Hematopoietic multipotent progenitor cell treated with erythropoietin and hydrocortisone succinate and interleukin-3 and kit ligand, for 17 days (in vitro differentiated cells): ENCODE results near the gene ZDHHC8.

ENCODE experiments used
- DNase-seq: peaks from one replicate; pipeline ENCODE4 v3.0.0-alpha.2; 2015; ENCODE audit warnings: low spot score

Gene ZDHHC8, protein sequence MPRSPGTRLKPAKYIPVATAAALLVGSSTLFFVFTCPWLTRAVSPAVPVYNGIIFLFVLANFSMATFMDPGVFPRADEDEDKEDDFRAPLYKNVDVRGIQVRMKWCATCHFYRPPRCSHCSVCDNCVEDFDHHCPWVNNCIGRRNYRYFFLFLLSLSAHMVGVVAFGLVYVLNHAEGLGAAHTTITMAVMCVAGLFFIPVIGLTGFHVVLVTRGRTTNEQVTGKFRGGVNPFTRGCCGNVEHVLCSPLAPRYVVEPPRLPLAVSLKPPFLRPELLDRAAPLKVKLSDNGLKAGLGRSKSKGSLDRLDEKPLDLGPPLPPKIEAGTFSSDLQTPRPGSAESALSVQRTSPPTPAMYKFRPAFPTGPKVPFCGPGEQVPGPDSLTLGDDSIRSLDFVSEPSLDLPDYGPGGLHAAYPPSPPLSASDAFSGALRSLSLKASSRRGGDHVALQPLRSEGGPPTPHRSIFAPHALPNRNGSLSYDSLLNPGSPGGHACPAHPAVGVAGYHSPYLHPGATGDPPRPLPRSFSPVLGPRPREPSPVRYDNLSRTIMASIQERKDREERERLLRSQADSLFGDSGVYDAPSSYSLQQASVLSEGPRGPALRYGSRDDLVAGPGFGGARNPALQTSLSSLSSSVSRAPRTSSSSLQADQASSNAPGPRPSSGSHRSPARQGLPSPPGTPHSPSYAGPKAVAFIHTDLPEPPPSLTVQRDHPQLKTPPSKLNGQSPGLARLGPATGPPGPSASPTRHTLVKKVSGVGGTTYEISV

GRCh38 chr22:20131597-20131858 is at the start of gene ZDHHC8:
Gene ZDHHC8, plus strand, starts transcription at chr22:20131804. Its CDS starts 144 bp downstream, at chr22:20131948.
- DNase-seq = no peak

- no peak for DNase-seq
These were observed 48.3 kb upstream of the ZDHHC8 start for GRCh38 chr22:20083157-20083890.

- no peak for DNase-seq
These were observed 47.6 kb upstream of the ZDHHC8 start for GRCh38 chr22:20083891-20084546.

DNA sequence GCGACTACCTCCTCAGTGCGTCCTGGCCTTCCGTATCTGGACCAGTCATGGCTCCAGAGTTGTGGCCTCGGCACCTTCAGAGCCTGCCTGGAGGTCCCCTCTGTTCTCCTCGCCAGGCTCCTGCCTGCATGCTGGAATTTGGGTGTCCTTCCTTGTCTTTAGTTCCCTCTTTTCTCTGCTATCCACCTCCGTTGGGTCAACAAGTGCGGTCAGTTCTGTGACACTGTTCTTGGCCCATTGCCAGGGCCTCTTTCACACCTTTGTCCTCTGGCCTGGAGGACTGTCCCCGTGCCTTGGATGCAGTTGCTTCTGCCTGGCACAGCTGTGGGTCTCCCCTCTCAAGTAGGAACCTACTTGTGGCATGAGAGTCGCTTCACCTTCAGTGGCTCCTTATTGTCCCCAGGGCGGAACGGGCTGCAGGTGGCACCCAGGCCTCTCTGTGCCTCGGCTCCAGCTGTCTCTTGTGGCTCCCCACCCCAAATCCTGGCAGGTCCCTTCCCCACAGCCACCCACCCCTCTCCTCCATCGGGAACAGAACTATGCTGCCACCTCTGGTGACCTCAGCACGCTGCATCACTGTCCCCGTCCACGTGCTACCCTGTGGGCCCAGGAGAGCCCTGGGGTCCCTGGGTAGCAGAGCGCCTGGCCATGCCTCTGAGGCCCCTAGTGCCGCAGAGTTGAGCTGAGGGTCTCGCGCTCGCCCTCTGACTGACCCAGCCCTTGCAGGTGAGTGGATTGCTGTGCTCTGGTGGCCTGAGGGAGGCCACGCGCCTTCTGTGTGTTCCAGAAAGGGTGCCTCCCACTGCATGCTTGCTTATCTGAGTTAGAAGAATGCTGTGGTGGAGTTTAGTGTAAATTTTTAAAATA is 46.8 kb upstream of the ZDHHC8 start:
- DNase-seq = no peak

DNA sequence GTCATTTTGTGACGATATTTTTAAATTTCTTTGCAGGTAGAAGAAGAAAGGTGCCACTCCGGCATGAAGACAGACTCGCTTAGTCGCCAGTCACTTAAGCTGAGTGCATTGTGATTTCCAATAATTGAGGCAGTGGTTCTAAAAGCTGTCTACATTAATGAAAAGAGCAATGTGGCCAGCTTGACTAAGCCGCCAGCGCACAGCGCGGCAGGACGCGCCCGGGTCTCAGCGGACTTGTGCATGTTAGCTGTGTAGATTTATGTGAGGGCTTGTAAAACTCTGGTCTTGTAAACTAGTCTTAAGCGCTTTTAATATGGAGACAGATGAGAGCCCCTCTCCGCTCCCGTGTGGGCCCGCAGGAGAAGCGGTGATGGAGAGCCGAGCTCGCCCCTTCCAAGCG is 46.0 kb upstream of the ZDHHC8 start:
- DNase-seq = no peak

DNA sequence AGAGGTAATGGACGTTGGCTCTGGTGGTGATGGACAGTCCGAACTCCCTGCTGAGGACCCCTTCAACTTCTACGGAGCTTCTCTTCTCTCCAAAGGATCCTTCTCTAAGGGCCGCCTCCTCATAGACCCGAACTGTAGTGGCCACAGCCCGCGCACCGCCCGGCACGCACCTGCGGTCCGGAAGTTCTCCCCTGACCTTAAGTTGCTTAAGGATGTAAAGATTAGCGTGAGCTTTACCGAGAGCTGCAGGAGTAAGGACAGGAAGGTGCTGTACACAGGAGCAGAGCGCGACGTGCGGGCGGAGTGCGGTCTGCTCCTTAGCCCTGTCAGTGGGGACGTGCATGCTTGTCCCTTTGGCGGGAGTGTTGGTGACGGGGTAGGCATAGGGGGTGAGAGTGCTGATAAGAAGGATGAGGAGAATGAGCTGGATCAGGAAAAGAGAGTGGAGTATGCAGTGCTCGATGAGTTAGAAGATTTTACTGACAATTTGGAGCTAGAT is 45.5 kb upstream of the ZDHHC8 start:
- DNase-seq = no peak

DNA sequence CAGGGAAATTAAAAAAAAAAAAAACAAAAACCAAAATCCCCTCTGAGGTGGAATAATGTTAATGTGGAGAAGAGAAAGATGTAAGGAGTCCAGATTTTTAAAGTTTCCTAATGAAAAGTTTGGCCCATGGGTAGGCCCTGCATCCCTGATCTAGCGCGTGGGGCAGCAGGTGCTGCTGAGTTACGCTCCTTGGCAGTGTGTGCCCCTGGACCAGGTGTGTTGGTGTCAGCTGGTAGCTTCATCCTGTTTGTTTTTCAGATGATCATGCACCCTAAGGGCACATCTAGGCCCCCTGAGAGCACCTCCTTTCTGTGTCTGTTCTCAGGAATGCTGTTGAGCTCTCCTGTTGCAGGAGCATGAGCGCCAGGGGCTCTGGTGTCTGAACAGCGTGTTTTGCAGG is 44.8 kb upstream of the ZDHHC8 start:
- no peak for DNase-seq

DNA sequence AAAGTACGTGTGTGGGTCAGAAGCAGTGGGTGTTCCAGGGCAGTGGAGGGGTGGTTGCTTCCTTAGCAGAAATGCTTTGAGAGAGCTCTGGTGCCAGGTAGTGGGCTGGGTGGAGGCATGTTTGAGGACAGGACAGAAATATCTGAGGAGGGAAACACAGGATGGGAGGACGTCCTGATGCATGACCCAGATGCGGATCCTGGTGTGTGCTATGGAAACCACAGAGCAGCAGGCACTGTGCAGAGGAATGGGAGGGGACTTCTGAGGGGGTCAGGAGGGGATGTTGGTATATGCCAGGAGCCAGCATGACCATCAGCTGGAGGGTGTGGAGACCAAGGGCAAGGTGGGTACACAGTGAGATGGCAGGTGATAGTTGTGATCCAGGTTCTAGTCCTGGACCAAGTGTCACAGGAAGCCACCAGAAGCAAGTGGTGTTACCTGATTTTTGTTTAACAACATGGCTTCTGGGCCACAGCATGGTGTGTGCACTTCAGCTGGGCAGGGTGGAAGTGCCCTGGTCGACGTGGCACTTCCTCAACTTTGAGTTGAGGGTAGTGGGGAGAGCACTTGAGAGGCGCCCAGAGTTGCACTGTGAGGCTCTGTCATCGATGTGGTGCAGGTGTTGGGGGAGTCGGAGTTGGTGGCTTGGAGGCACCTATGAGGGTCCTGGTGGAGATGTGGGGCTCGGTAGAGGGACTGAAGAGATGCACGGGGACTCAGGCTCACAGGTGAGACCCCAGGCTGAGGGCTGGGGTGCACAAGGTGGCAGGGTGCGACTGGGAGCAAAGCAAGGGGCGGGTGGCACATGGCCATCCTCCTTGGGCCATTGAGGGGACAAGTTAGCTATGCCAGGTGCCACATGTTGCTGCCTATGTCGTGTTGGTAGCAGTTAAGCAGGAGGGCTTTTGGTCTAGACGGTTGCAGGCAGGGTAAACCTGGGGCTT is 44.0 kb upstream of the ZDHHC8 start:
- no peak for DNase-seq

GRCh38 chr22:20088263-20088648 is 43.3 kb upstream of the ZDHHC8 start:
- no peak for DNase-seq

DNA sequence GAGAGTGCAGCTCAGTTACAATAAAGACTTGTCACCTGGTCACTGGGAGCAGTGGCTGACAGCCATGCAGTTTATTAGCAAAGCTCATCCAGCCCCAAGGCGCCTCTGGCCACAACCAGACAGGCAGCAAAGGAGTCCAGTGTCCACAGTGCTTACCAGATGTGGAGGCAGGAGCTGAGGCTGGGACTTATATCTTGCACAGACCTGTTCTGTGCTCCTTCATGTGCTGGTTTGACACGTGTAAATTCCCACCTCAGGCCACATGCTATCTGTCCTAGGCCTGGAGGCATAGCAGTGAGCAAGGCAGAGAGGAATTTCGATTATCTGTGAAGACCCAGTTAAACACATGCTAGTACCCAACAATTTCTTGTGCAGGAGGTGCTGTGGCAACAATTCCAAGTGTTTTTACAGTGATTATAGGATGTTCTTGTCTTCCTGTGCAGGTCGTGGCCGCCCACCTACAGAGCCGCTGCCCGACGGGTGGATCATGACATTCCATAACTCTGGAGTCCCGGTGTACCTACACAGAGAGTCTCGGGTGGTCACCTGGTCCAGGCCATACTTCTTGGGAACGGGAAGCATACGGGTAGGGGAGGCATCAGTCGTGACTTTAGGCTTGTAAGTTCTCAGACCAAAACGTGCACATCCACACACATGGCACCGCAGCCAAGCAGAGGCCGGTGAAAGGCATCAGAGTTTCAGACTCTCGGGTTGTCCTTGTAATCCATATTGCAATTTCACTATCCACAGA is 42.2 kb upstream of the ZDHHC8 start:
- no peak for DNase-seq

DNA sequence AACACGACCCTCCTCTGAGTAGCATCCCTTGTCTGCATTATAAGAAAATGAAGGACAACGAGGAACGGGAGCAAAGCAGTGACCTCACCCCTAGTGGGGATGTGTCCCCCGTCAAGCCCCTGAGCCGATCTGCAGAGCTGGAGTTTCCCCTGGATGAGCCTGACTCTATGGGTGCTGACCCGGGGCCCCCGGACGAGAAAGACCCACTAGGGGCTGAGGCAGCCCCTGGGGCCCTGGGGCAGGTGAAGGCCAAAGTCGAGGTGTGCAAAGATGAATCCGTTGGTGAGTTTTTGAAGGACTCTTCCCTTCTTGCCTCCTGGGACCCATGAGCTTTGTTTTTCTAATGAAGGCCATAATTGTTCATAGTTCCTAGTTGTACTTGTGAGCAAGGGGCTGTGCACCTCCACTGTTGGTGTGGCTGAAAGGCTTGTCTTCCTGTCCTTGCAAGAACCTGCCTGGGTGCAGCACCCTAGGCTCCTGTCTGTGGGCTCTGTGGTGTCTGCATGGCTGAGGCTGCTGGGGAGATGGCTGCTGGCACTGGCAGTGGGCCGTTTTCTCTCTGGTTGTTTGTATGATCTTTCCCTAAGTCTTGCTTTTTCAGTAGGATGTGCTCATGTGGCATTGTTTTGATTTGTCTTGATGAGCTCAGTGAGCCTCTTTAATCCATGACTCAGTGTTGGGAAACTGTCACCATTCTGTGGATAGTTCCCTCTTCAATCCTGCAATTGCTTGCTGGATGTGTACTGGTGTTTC is 41.5 kb upstream of the ZDHHC8 start:
- no peak for DNase-seq

GRCh38 chr22:20090730-20091240 is 40.8 kb upstream of the ZDHHC8 start:
- DNase-seq = no peak

- no peak for DNase-seq
These were observed 39.7 kb upstream of the ZDHHC8 start for GRCh38 chr22:20091690-20092476.

DNA sequence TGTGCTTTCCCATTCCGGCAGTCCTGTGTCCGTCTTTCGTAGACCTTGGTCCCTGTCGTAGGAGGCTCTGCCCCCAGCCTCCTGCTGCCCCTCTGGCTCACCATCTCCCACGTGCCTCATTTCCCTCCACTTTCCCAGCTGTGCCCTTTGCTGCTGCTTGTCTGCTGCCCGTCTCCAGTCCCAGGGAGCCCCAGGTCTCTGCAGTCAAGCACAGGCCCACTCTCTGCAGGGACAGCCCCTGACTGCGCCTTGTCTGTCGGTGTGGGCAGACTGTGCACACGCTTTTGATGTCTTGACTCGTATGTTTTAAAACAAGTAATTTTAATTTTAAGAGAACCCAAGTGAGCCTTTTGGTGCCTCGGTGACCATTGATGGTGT is 39.1 kb upstream of the ZDHHC8 start:
- no peak for DNase-seq

- DNase-seq = no peak
These were observed 38.0 kb upstream of the ZDHHC8 start for GRCh38 chr22:20093418-20094196.

DNA sequence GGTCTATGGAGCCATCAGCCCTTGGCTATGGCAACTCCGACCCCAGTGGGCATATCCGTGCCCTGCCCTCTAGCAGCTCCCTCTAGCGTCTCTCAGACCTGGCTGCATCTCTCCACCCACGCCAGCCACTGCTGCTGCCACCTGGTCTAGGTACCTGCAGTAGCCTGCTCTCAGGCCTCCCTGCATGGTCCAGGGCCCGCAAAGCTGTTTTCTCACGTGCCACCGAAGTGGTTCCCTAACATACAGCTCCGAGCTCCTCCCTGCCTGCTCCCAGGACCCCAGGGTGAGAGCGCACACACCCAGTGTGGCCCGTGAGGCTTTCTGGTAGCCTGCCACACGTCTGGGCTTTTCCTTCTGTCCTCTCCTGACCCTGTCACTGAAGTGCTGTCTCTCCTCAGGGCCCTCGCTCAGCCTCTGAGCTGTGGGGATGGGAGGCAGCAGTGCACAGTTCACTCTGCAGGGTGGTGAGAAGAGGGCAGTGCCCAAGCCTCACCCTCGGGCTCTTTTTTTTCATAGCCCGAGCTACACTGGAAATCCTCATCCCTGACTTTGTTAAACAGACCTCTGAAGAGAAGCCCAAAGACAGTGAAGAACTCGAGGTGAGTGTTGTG is 37.3 kb upstream of the ZDHHC8 start:
- no peak for DNase-seq
